Measurements from ENCODE around the gene GCSAM.

GRCh38 chr3:112129925-112130637, 3.0 kb downstream of the GCSAM start:
- TF ChIP-seq EZH2 (IDR thresholded peaks at IDR 0.05; ENCODE audit: borderline replicate concordance, low read length) (no peak), CTCF (IDR thresholded peaks at IDR 0.05; ENCODE audit: low read length) (no peak)

Measured in OCI-LY1 (cell line).